CD4-positive, alpha-beta T cell treated with Interleukin-17A for 4 hours (primary cell): ENCODE results near the gene JMJD8.

Experiments used
- DNase-seq: peaks from one replicate; pipeline ENCODE4 v3.0.0-alpha.2; 2020; ENCODE audit warnings: mixed read lengths

Gene JMJD8

DNA sequence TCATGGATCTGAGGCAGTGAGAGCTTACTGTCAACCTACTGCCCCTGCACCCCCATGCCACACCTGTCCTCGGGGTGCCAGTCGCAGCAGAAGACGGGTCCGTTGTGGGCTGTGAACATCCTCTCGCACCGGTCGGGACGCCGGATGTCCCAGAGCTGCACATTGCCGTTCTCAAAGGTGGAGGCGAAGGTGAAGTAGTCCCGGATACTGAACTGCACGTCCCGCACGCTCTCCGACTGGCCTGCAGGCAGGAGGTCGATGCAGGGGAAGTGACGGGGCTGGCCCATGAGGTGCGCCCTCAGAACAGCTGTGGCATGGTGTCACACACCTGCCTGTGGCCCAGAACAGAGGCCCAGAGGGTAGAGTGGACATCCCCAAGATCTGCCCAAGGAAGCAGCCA, 3.4 kb upstream of the JMJD8 start:
- DNase-seq = no peak

DNA sequence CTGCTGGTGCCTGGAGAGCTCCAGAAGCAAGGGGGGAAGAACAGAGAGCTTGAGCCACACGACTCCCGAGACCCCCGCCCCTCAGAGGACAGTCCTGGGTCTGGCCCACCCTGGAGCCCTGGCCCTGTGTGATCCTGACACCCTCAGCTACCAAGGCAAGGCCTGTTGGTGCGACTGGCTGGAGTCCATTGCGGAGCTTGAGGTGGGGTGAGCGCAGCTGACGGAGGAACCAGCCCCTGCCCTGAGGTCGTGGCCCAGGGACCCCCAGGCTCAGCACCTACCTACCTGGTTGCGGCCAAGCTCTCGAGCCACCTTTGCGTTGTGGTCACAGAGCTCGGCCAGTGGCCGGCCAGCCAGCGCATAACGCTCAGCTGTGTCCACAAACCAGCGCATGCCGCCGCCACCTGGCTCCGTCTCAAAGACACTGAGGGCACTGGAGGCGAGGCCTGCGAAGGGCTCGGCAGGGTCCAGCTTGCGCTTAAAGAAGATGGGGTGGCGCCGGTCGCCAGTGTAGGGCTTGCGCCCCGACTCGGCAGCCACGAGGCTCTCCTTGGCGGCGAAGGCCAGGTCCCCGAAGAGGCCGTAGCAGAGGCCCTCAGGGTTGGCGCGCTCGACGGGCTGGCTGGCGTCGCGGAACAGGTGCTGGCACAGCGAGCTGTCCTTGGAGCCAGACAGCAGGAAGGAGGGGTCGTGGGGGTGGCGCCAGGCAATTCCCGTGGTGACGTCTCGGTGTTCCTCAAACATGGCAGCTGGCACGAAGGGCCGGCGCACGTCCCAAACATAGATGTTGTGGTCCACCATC, 2.5 kb upstream of the JMJD8 start:
- no peak for DNase-seq

DNA sequence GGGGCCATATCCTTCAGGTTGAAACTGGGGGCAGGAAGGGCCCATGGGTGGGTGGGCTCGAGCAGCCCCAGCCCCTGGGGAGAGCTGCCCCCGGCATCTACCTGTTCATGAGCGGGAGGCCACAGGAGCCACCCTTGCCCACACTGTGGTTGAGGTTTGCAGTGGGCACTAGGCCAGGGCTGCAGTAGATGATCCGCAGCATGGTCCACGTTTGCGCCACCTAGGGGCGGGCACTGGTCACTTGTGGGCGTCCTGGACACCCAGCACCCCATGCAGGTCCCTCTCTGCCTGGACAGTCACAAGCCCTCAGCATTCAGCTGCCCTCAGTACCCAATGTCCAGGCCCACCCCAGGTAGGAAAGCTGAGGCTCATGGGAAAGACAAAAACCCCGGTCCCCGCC, 1.8 kb upstream of the JMJD8 start:
- no peak for DNase-seq

DNA sequence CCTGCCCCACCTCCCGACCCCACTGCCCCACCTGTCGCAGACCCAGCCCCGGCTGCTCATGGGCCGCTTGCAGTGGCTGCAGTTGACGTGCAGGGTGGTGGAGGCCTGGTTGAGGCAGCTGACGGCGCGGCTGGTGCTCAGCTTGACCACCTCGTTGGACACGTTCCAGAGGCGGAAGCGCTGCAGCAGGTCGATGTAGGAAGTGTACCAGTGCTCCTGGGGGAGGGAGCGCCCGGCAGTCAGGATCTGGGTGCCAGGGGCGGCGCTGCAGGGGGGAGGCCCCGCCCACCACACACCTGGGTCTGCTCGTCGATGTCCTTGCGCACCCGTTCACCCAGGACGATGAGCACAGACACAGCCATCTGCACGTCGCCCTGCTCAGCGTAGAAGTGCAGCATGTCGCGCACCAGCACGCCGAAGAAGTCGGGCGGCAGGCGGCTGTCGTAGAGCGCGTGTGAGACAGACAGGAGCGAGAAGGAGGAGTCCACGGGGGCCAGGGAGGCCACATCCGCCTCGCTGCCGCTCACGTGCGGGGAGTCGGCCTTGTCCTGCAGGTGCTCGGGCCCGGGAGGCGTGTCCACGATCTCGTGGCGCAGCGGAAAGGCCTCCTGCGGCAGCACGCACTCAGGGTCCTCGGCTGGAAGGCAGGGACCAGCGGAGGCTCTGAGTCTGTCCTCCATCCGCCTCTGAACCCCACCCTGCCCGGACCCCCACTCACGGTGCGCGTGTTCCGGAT, 995 bp upstream of the JMJD8 start:
- no peak for DNase-seq

DNA sequence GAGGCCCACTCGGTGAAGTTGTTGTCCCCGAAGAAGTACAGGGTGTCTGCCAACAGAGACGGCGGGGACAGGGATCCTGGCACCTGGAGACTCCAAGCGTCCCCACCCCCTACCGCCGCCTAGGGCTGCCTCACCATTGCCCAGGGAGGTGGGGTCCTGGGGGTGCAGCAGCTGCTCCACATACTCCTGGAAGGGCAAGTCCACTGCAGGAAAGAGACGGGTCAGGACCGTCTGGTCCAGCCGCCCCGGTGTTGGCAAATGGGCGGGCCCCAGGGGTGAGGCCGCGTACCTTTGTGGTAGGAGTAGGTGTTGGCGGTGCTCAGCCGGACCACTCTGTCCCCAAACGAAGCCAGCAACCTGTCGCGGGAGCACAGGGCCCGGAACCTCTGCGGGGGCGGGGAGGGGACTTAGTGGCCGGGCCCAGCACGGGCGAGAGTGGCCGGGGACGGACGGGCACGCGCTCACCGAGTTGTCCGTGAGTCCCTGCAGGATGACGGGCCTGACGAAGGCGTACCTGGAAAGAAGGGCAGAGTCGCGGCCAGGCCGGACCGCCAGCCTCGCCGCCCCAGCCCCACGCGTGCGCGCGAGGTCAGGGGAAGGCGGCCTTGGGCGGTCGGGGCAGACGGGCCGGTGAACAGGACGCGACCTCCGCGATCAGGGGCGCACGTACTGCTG, 601 bp downstream of the JMJD8 start:
- no peak for DNase-seq

DNA sequence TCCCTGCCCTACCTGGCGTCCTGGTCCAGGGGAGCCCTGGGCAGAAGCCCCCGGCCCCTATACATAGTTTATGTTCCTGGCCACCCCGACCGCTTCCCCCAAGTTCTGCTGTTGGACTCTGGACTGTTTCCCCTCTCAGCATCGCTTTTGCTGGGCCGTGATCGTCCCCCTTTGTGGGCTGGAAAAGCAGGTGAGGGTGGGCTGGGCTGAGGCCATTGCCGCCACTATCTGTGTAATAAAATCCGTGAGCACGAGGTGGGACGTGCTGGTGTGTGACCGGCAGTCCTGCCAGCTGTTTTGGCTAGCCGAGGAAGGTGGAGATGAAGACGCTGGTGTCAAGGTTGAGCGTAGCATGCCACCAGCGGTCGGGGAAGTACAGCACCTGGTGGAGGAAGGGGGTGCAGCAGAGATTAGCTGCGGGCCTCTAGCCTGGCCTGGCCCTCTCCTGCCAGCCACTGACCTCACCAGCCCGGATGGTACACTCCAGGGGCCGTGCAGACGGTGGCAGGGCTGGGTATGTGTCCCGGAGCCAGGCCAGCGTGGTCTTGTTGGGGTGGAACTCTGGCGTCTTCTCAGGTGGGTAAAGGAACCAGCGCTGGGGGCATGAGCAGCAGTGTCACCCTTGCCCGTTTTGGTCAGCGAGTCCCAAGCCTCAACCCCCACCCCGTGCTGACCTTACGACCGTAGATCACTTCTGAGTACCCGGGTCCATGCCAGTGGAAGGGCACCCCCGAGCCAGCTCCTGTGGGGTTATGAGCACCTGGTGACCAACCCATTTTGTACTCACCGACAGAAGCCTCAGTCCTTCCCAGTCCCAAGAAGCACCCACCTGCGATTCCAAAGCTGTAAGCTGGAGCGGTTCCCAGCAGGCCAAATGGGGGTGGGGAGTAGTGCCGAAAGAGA, 1.4 kb downstream of the JMJD8 start:
- no peak for DNase-seq

DNA sequence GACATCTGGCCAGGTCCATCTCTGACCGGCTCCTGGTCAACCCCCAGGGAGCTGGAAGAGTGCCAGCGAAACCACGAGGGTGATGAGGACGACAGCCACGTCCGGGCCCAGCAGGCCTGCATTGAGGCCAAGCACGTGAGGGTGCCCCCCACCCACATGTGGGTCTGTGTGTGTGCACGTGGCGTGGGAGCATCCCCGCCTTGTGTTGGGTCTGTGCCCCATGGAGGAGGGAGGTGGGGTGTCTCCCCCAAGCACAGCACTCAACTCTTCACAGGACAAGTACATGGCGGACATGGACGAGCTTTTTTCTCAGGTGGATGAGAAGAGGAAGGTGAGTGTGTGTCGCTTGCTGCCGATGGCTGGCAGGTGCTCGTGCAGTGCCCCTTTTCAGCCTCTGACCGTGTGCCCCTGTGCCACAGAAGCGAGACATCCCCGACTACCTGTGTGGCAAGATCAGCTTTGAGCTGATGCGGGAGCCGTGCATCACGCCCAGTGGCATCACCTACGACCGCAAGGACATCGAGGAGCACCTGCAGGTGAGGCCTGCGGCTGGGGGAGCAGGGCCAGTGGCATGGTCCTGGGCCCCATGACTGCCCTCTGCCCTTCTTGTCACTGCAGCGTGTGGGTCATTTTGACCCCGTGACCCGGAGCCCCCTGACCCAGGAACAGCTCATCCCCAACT, 2.2 kb downstream of the JMJD8 start:
- no peak for DNase-seq

DNA sequence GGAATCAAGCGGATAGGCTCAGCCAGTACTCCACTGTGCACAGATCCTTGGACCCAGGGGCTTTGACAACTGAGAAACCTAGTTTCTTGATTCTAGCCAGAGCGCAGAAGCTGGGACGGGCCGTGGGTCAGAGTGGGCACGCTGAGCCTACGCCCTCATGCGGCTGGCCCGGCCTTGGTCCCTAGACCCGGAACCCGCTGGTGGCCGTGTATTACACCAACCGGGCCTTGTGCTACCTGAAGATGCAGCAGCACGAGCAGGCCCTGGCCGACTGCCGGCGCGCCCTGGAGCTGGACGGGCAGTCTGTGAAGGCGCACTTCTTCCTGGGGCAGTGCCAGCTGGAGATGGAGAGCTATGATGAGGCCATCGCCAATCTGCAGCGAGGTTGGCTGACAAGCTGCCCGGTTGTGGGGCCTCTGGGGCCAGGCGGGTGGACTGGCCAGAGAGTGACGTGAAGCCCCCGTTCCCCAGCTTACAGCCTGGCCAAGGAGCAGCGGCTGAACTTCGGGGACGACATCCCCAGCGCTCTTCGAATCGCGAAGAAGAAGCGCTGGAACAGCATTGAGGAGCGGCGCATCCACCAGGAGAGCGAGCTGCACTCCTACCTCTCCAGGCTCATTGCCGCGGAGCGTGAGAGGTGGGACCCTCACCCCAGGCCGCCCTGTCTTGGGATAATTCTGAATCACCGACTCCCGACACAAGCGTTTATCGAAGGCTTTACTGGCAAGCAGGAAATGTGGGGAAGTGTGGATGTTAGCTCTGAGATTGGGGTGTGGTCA, 3.0 kb downstream of the JMJD8 start:
- no peak for DNase-seq

DNA sequence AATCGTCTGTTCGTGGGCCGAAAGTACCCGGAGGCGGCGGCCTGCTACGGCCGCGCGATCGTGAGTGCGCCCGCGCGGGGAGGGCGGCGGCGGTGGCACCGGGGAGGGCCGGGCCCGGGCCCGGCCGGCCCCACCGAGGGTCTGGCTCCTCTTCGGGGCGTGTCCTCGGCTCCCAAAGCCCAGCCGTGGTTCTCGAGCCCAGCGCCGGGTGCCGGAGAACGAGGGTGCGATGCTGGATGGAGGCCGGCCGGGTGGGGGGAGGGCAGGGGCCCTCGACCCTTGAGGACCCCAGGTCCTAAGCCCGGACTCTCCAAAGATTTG, 3.5 kb downstream of the JMJD8 start:
- DNase-seq = no peak

DNA sequence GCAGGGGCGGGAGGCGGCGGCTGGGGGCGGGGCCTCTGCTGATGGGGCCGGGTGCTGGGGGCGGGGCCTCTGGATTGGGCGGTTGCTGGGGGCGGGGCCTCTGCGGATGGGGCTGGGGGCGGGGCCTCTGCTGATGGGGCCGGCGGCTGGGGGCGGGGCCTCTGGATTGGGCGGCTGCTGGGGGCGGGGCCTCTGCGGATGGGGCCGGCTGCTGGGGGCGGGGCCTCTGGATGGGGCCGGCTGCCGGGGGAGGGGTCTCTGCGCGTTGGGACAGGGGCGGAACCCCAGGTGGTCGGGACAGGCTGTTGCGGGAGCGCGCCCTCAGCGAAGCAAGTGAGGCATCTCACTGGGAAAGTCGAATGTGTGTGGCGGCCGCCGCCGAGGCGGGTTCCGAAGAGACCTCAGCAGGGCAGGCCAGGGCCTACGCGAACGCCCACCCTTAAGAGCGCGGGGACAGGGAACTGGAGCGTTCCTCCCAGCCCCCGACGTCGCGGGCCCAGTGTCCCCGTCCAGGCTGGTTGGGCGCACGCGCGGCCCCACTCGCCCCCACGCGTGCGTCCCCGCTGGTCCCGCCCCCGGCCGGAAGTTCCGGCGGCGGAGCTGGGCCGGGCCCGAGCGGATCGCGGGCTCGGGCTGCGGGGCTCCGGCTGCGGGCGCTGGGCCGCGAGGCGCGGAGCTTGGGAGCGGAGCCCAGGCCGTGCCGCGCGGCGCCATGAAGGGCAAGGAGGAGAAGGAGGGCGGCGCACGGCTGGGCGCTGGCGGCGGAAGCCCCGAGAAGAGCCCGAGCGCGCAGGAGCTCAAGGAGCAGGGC, 4.1 kb downstream of the JMJD8 start, which contains the start of gene STUB1:
Gene STUB1 (plus strand): TSS at position 597 of the 811 bp plus-strand sequence. CDS start 116 bp downstream, at position 713.
- DNase-seq = peak; percentile 97

DNA sequence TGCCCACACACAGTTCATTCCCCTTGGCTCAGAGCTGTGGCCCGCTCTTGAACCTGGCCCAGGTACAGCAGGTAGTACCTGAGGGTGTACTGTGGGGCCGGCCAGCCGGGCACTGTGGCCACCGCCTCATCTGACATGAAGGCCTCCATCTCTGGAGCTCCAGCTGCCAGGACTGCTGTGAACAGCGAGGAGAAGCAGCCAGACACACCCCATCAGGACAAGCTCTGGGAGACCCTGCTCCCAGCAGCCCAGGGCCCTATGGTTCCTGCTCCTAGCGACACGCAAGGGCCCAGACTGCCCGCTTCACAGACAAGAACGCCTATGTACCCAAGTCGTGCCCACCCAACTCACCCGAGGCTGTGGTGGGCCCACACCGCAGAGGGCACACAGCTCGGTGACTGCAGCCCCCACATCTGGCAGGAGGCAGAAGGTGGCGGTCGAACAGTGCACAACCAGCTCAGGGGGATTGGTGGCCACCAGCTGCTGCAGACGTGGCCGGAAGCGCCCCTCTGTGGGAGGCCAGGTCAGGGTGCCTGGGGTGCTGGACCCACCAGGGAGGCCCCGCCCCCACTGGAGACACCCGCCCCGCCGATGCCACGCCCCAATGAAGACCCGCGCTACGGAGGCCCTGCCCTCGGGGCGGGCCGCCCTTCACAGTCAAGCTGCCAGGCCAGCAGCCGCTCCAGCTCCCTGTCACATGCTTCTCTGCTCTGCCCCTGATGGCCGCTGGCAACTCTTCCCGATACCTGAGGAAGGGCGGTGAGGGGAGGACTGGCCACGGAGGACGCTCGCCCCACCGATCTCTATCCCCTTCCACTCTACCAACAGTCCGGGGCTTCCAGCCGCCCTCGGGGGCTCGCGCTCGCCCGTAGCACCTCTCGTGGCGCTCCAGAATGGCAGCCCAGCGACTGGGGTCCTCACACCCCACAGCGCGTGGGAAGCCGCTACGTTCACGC, 5.0 kb downstream of the JMJD8 start:
- DNase-seq = peak; percentile 64

DNA sequence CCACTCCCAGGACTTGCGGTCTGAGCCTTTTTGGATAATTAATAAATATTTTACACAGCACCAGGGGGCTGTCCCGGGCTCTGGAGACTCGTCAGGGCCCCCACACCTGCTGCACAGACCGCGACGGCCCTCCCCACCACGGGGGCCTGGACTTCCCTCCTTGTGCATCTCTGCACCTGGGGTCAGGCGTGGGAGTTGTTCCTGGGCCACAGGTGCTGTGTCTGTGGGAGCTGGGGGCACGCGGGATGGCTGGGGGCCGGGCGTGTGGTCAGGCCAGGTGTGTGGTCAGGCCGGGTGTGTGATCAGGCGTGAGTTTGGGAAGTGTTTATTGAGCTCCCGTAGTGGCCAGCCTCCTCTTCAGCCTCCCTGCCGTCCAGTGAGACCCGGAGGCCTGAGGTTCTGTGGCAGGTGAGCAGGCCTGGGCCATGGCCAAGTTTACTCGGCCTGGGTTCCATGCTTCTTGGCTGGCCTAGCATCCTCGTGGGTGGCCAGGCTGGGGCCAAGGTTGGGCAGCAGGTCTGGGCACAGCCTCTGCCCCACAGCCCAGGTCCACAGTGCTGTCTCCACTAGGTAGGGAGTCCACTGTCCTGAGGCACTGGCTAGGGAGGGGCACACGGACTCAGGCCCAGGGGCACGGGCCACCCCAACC, 5.8 kb downstream of the JMJD8 start:
- DNase-seq = no peak

DNA sequence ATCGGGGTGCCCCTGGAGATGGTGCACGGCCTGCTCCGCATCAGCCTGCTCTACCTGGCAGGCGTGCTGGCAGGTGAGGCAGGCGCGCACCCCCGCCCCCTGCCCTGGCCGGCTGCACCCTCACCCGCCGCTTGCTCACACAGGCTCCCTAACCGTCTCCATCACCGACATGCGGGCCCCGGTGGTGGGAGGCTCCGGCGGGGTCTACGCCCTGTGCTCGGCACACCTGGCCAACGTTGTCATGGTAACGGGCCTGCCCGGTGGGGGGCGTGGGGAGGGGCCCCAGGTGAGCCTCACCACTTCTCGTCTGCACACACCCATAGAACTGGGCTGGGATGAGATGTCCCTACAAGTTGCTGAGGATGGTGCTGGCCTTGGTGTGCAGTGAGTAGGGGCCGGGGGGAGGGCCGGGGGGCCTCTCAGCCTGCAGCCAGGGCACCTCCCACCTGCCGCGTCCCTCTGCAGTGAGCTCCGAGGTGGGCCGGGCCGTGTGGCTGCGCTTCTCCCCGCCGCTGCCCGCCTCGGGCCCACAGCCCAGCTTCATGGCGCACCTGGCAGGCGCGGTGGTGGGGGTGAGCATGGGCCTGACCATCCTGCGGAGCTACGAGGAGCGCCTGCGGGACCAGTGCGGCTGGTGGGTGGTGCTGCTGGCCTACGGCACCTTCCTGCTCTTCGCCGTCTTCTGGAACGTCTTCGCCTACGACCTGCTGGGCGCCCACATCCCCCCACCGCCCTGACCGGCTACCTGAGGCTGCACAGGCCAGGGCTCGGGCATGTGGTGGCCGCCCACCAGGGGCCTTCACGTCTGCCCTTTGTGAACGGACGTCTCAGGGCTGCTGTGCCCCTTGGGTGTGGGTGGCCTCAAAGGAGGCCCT, 6.6 kb downstream of the JMJD8 start:
- no peak for DNase-seq

DNA sequence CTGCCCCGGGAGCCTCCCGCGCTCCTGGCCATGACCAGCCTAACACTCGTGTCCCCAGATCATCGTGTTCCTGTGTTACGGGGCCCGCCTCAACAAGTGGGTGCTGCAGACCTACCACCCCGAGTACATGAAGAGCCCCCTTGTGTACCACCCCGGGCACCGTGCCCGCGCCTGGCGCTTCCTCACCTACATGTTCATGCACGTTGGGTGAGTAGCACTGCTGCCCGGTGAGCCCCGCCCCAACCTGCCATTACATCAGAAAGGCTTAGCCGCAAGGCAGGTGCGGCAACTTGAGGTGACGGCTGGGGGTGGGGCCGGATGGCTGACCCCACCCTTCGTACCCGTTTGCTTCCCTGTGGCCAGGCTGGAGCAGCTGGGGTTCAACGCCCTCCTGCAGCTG, 7.2 kb downstream of the JMJD8 start:
- DNase-seq = peak; percentile 46

DNA sequence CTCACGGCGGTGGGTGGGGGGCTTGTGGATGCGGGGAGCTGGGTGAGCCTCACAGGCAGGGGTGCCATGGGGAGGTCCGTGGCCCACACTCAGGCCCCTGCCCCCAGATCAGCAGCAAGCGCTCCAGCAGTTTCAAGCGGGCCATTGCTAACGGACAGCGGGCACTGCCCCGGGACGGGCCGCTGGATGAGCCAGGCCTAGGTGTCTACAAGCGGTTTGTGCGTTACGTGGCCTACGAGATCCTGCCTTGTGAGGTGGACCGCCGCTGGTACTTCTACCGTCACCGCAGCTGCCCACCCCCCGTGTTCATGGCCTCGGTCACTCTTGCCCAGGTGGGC, 7.6 kb downstream of the JMJD8 start:
- DNase-seq = no peak

DNA sequence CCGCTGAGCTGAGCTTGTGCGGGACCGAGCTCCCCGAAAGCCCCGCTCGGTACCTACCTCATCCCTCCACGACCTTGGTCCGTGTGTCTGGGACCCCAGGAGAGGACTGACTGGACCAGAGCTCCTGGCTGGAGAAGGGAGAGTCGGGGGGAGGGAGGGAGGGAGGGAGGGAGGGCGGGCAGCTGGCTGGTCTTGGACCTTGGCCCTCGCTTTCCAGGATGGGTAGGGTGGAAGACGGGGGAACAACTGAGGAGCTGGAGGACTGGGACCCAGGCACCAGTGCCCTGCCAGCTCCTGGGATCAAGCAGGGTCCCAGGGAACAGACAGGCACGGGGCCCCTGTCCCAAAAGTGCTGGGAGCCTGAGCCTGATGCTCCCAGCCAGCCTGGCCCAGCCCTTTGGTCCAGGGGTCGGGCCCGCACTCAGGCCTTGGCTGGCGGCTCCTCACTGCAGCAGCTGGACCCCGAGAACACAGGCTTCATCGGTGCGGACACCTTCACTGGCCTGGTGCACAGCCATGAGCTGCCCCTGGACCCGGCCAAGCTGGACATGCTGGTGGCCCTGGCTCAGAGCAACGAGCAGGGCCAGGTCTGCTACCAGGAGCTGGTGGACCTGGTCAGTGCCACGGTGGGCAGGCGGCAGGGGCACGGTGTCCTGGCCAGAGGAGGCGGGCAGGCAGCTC, 8.1 kb downstream of the JMJD8 start:
- DNase-seq = no peak
